Panc1 (cell line): Measurements from ENCODE around the gene MLX.

ENCODE experiments used
- CTCF ChIP-seq: fragments of 450-650 bp; IDR thresholded peaks from 2 replicates; pipeline ENCODE4 v1.5.1; 2017; ENCODE audit warnings: mild to moderate bottlenecking
- TF ChIP-seq, protein P1 (sequence below), 2 experiments: IDR thresholded peaks; 2 replicates each; pipeline ENCODE4 v1.6.1; 2011 to 2012; ENCODE audit warnings: low read depth in 2 of 2, control low read depth in 1 of 2, low read length in 1 of 2, mild to moderate bottlenecking in 1 of 2, moderate library complexity in 1 of 2; ENCODE audit not compliant: insufficient read depth in 1 of 2

DNA sequence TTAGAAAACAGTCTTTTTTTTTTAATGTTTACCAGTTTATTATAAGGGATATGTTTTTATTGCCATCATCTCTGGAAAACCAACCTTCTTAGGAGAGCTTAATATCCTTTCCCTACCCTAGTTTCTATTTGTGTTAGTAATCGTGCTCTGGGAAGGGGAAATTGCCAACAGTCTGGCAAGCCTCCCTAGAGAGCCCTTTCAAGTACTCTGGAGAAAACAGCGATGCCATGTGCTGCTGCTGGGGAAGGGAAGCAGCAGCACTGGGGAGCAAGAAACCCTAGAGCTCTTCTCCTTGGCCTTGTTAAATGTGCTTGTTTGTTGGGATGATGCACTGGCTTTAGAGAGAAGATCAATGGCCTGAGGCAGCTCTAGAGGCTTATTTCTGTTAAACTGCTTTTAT is 32.0 kb downstream of the MLX start:
- no peak for TF ChIP-seq CTCF
- TF ChIP-seq, protein P1, sequence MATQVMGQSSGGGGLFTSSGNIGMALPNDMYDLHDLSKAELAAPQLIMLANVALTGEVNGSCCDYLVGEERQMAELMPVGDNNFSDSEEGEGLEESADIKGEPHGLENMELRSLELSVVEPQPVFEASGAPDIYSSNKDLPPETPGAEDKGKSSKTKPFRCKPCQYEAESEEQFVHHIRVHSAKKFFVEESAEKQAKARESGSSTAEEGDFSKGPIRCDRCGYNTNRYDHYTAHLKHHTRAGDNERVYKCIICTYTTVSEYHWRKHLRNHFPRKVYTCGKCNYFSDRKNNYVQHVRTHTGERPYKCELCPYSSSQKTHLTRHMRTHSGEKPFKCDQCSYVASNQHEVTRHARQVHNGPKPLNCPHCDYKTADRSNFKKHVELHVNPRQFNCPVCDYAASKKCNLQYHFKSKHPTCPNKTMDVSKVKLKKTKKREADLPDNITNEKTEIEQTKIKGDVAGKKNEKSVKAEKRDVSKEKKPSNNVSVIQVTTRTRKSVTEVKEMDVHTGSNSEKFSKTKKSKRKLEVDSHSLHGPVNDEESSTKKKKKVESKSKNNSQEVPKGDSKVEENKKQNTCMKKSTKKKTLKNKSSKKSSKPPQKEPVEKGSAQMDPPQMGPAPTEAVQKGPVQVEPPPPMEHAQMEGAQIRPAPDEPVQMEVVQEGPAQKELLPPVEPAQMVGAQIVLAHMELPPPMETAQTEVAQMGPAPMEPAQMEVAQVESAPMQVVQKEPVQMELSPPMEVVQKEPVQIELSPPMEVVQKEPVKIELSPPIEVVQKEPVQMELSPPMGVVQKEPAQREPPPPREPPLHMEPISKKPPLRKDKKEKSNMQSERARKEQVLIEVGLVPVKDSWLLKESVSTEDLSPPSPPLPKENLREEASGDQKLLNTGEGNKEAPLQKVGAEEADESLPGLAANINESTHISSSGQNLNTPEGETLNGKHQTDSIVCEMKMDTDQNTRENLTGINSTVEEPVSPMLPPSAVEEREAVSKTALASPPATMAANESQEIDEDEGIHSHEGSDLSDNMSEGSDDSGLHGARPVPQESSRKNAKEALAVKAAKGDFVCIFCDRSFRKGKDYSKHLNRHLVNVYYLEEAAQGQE (IDR thresholded peaks at IDR 0.05; ENCODE audit: insufficient read depth in 1 of 2, low read depth in 2 of 2, low read length in 1 of 2): no peak
